OCI-LY1 (cell line): ENCODE data around the gene SLC6A3.

Source experiments
- H2AFZ ChIP-seq: fragments of 200-600 bp; sonication (generic), shearing (Covaris generic); 2 replicates; pipeline ENCODE4 v1.6.0; 2014; ENCODE audit warnings: antibody characterized with exemption, mild to moderate bottlenecking, low read length
- H3F3A ChIP-seq: fragments of 200-600 bp; sonication (generic), shearing (Covaris generic); 2 replicates; pipeline ENCODE4 v1.6.0; 2014; ENCODE audit warnings: mild to moderate bottlenecking, antibody characterized with exemption, low read length, moderate library complexity; ENCODE audit not compliant: insufficient read depth
- H3K27ac ChIP-seq: fragments of 200-600 bp; sonication (generic); 2 replicates; pipeline ENCODE4 v1.5.1; 2014; ENCODE audit warnings: low read length, mixed run types, mild to moderate bottlenecking, low read depth; ENCODE audit not compliant: poor library complexity, severe bottlenecking
- H3K27me3 ChIP-seq: fragments of 200-600 bp; sonication (generic); 2 replicates; pipeline ENCODE4 v1.6.0; 2014; ENCODE audit warnings: antibody characterized with exemption, mild to moderate bottlenecking, low read length, moderate library complexity; ENCODE audit not compliant: insufficient read depth
- H3K36me3 ChIP-seq: fragments of 200-600 bp; sonication (generic); 2 replicates; pipeline ENCODE4 v1.6.1; 2014; ENCODE audit warnings: mild to moderate bottlenecking, antibody characterized with exemption, low read length, moderate library complexity, mixed read lengths; ENCODE audit not compliant: insufficient read depth
- H3K4me1 ChIP-seq: fragments of 200-600 bp; sonication (generic); 2 replicates; pipeline ENCODE4 v1.5.1; 2014; ENCODE audit warnings: mild to moderate bottlenecking, low read length, moderate library complexity; ENCODE audit not compliant: insufficient read depth, severe bottlenecking
- H3K4me2 ChIP-seq: fragments of 200-600 bp; sonication (generic), shearing (Covaris generic); 2 replicates; pipeline ENCODE4 v1.6.1; 2014; ENCODE audit warnings: low read length
- H3K4me3 ChIP-seq: fragments of 200-600 bp; sonication (generic); 2 replicates; pipeline ENCODE4 v1.5.1; 2014; ENCODE audit warnings: low read length, low read depth, mild to moderate bottlenecking, mixed read lengths; ENCODE audit not compliant: poor library complexity, severe bottlenecking
- H3K79me2 ChIP-seq: fragments of 200-600 bp; shearing (Covaris generic); 2 replicates; pipeline ENCODE4 v1.6.1; 2016; ENCODE audit warnings: mixed run types, low read length, mixed read lengths; ENCODE audit not compliant: insufficient read depth
- H3K9ac ChIP-seq: fragments of 200-600 bp; sonication (generic), shearing (Covaris generic); 2 replicates; pipeline ENCODE4 v1.6.1; 2014; ENCODE audit warnings: mild to moderate bottlenecking, low read length, mixed read lengths
- H3K9me2 ChIP-seq: fragments of 200-600 bp; sonication (generic), shearing (Covaris generic); 2 replicates; pipeline ENCODE4 v1.6.1; 2014; ENCODE audit warnings: low read depth, mild to moderate bottlenecking, low read length, mixed read lengths
- H3K9me3 ChIP-seq: fragments of 200-600 bp; shearing (Covaris generic); 2 replicates; pipeline ENCODE4 v1.6.1; 2014; ENCODE audit warnings: low read length, mixed read lengths
- H4K20me1 ChIP-seq: fragments of 200-600 bp; sonication (generic), shearing (Covaris generic); 2 replicates; pipeline ENCODE4 v1.6.0; 2016; ENCODE audit warnings: mild to moderate bottlenecking, low read length; ENCODE audit not compliant: insufficient read depth
- EZH2 ChIP-seq: fragments of 200-600 bp; sonication (generic), shearing (Covaris generic); IDR thresholded peaks from 2 replicates; pipeline ENCODE4 v1.8.0; 2017; ENCODE audit warnings: borderline replicate concordance, mixed run types, mild to moderate bottlenecking, antibody characterized with exemption, low read length, moderate library complexity, mixed read lengths
- TF ChIP-seq, protein P1 (sequence below): fragments of 200-600 bp; sonication (generic), shearing (Covaris generic); IDR thresholded peaks from 2 replicates; pipeline ENCODE4 v1.5.1; 2017; ENCODE audit warnings: mild to moderate bottlenecking, antibody characterized with exemption, low read length, moderate library complexity, mixed read lengths

The SLC6A3 gene

DNA sequence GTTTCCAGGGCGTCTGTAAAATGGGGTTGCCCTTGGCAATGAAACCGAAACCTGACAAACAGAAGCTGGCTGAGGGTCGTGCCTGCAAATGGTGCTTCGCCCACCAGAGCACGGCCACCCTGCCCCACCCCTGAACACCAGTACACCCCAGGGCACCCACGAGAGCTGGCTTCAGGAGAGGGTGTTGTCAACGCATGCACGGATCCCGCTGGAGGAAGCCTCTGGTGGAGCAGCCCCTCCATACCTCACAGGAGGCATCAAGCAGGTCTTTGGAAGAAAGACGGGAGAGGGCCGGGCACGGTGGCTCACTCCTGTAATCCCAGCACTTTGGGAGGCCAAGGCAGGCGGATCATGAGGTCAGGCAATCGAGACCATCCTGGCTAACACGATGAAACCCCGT is 8.6 kb downstream of the SLC6A3 start:
- no peaks in the 10 kb centered on the region for H4K20me1 ChIP-seq
- no peak overlapping the region for H3K4me3 ChIP-seq
- H3K27me3 ChIP-seq: peaks cover 13% of the 10 kb centered on the region; the same call in 1 of the 2 replicates
- no peak for TF ChIP-seq EZH2
- TF ChIP-seq, protein P1, sequence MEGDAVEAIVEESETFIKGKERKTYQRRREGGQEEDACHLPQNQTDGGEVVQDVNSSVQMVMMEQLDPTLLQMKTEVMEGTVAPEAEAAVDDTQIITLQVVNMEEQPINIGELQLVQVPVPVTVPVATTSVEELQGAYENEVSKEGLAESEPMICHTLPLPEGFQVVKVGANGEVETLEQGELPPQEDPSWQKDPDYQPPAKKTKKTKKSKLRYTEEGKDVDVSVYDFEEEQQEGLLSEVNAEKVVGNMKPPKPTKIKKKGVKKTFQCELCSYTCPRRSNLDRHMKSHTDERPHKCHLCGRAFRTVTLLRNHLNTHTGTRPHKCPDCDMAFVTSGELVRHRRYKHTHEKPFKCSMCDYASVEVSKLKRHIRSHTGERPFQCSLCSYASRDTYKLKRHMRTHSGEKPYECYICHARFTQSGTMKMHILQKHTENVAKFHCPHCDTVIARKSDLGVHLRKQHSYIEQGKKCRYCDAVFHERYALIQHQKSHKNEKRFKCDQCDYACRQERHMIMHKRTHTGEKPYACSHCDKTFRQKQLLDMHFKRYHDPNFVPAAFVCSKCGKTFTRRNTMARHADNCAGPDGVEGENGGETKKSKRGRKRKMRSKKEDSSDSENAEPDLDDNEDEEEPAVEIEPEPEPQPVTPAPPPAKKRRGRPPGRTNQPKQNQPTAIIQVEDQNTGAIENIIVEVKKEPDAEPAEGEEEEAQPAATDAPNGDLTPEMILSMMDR: no peak
- H3K4me2 ChIP-seq: no peak overlapping the region
- H3K27ac ChIP-seq: no peak overlapping the region
- no peaks in the 10 kb centered on the region for H3K9me3 ChIP-seq
- no peaks in the 10 kb centered on the region for H3K36me3 ChIP-seq
- no peaks in the 10 kb centered on the region for H3K4me1 ChIP-seq
- no peaks in the 10 kb centered on the region for H3F3A ChIP-seq
- H2AFZ ChIP-seq: no peak overlapping the region
- no peaks in the 10 kb centered on the region for H3K9me2 ChIP-seq
- H3K9ac ChIP-seq: no peak overlapping the region
- H3K79me2 ChIP-seq: no peaks in the 10 kb centered on the region

DNA sequence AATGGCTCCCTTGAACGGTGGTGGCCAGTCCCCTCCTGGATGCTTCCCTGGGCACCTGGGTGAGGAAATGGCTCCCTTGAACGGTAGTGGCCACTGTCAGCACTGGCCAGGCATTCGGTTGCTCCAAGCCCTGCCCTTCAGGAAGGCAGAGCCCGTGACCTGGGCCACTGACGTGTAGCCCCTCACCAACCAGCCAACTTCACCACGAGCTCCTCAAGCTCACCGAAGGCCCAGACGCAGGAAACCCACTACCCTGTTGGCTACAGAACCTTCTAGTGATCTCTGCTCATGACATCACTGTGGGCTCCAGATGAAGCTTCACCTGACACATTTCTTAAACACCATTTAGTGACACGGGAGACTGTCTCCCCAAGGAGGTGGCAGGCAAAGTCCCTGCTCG is 9.2 kb downstream of the SLC6A3 start:
- TF ChIP-seq EZH2: no peak
- TF ChIP-seq, protein P1: no peak
- H3K36me3 ChIP-seq: no peaks in the 10 kb centered on the region
- no peaks in the 10 kb centered on the region for H4K20me1 ChIP-seq
- no peak overlapping the region for H2AFZ ChIP-seq
- H3K79me2 ChIP-seq: no peaks in the 10 kb centered on the region
- no peak overlapping the region for H3K4me3 ChIP-seq
- H3K4me1 ChIP-seq: no peaks in the 10 kb centered on the region
- no peak overlapping the region for H3K9ac ChIP-seq
- H3K27ac ChIP-seq: no peak overlapping the region
- no peaks in the 10 kb centered on the region for H3F3A ChIP-seq
- peaks cover 10% of the 10 kb centered on the region; the same call in 1 of the 2 replicates for H3K27me3 ChIP-seq
- no peaks in the 10 kb centered on the region for H3K9me3 ChIP-seq
- H3K4me2 ChIP-seq: no peak overlapping the region
- no peaks in the 10 kb centered on the region for H3K9me2 ChIP-seq

DNA sequence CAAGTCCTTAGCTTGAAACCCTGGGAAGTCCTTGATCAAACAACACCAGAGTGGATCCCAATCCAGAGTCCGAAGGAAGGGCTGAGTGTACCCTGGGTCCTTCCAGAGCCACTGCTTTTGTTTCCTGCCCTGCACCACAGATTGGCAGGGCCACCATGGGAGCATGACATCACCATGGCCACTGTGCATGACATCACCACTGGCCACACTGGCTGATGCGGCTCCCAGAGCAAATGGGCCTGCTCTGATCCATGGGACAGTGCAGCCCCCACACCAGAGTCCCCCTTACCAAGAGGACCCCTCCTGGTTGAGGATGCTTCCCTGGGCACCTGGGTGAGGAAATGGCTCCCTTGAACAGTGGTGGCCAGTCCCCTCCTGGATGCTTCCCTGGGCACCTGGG is 9.9 kb downstream of the SLC6A3 start:
- H3K79me2 ChIP-seq: no peaks in the 10 kb centered on the region
- no peak overlapping the region for H3K9ac ChIP-seq
- no peaks in the 10 kb centered on the region for H3K9me2 ChIP-seq
- H4K20me1 ChIP-seq: no peaks in the 10 kb centered on the region
- no peaks in the 10 kb centered on the region for H3F3A ChIP-seq
- H3K27me3 ChIP-seq: peaks cover 4% of the 10 kb centered on the region; the same call in 1 of the 2 replicates
- TF ChIP-seq EZH2: no peak
- TF ChIP-seq, protein P1: no peak
- no peak overlapping the region for H3K4me3 ChIP-seq
- H3K4me2 ChIP-seq: no peak overlapping the region
- H3K27ac ChIP-seq: no peak overlapping the region
- no peaks in the 10 kb centered on the region for H3K9me3 ChIP-seq
- no peaks in the 10 kb centered on the region for H3K4me1 ChIP-seq
- no peak overlapping the region for H2AFZ ChIP-seq
- H3K36me3 ChIP-seq: no peaks in the 10 kb centered on the region
